Endothelial cell of umbilical vein (primary cell): ENCODE data around the gene GMPPB. TPM values are rescaled to one million over a fixed set of nuclear protein-coding genes. Genes with fewer than 3 reads are reported as not detected.

Experiments used
- BruUV-seq: library from RNA; stranded (reverse); fragments of 400-500 nt; replicated peaks from 2 replicates; lab custom pipeline; 2021; lab: Mats Ljungman, UMichigan
- CTCF ChIA-PET: fragments of 300-600, 350-600 bp; sonication (Branson Sonifier 250); formaldehyde crosslinking; loops from one replicate; lab custom pipeline; 2021; ENCODE audit warnings: antibody characterized with exemption, inconsistent platforms; lab: Charles Lee
- POLR2A ChIA-PET: fragments of 300-600, 350-600 bp; sonication (Branson Sonifier 250); formaldehyde crosslinking; loops from one replicate; lab custom pipeline; 2021; ENCODE audit warnings: antibody characterized with exemption, inconsistent platforms; lab: Charles Lee
- DNase-seq: peaks from one replicate; pipeline ENCODE4 v3.0.0-alpha.2; 2011; ENCODE audit warnings: low read depth, low spot score
- FAIRE-seq: peaks from 2 replicates; lab custom pipeline; 2011; peaks lifted over from hg19 to GRCh38; lab: Jason Lieb, UNC
- H2AFZ ChIP-seq: 2 replicates; pipeline ENCODE4 v1.6.0; 2012; ENCODE audit warnings: low read depth, low read length, control low read depth, inconsistent platforms
- H3K27ac ChIP-seq: 2 replicates; pipeline ENCODE4 v1.5.1; 2011; ENCODE audit warnings: low read depth, mild to moderate bottlenecking, control low read depth, low read length, moderate library complexity; ENCODE audit not compliant: insufficient read depth
- H3K27me3 ChIP-seq, 2 experiments: 2 replicates each; pipeline versions ENCODE4 v1.6.0 to v1.6.1; 2011; ENCODE audit warnings: low read length in 2 of 2, mixed read lengths in 1 of 2; ENCODE audit not compliant: control insufficient read depth in 2 of 2, insufficient read depth in 2 of 2
- H3K36me3 ChIP-seq, 2 experiments: 2 replicates in 1 of 2; 3 replicates in 1 of 2; pipeline ENCODE4 v1.5.1; 2011; ENCODE audit warnings: low read length in 2 of 2, mild to moderate bottlenecking in 1 of 2, moderate library complexity in 1 of 2; ENCODE audit not compliant: control insufficient read depth in 2 of 2, insufficient read depth in 2 of 2; ENCODE audit errors: extremely low read depth in 1 of 2
- H3K4me1 ChIP-seq: 3 replicates; pipeline ENCODE4 v1.5.1; 2011; ENCODE audit warnings: mild to moderate bottlenecking, low read length; ENCODE audit not compliant: control insufficient read depth, insufficient read depth; ENCODE audit errors: extremely low read depth
- H3K4me2 ChIP-seq: 2 replicates; pipeline ENCODE4 v1.6.1; 2011; ENCODE audit warnings: low read length, control low read depth, mixed read lengths; ENCODE audit not compliant: insufficient read depth
- H3K4me3 ChIP-seq, 3 experiments: fragments of 200-600 bp in 1 of 3; sonication (generic), shearing (Covaris generic) in 1 of 3; replicated peaks in 1 of 3; 2 replicates each; pipeline ENCODE4 v1.5.1; 2011 to 2016; ENCODE audit warnings: control low read depth in 3 of 3, low read length in 3 of 3, mild to moderate bottlenecking in 2 of 3, inconsistent platforms in 1 of 3, low read depth in 1 of 3, moderate library complexity in 1 of 3; ENCODE audit not compliant: insufficient read depth in 1 of 3
- H3K79me2 ChIP-seq: 2 replicates; pipeline ENCODE4 v1.6.0; 2012; ENCODE audit warnings: low read length, inconsistent platforms; ENCODE audit not compliant: control insufficient read depth, insufficient read depth
- H3K9ac ChIP-seq: replicated peaks from 2 replicates; pipeline ENCODE3; 2011; ENCODE audit warnings: low read length, control low read depth; ENCODE audit not compliant: insufficient read depth; ENCODE audit errors: extremely low read depth
- H3K9me1 ChIP-seq: replicated peaks from 3 replicates; pipeline ENCODE4 v1.6.0; 2011; ENCODE audit warnings: mild to moderate bottlenecking, low read length; ENCODE audit not compliant: control insufficient read depth, insufficient read depth; ENCODE audit errors: extremely low read depth
- H3K9me3 ChIP-seq: replicated peaks from 2 replicates; pipeline ENCODE4 v1.5.1; 2012; ENCODE audit warnings: low read length, inconsistent platforms; ENCODE audit not compliant: control insufficient read depth, insufficient read depth
- H4K20me1 ChIP-seq: replicated peaks from 2 replicates; pipeline ENCODE3; 2011; ENCODE audit warnings: mild to moderate bottlenecking, low read length; ENCODE audit not compliant: control insufficient read depth, insufficient read depth; ENCODE audit errors: extremely low read depth
- CTCF ChIP-seq, 2 donors: IDR thresholded peaks; 1 replicate in 1 of 2; 2 replicates in 1 of 2; pipeline ENCODE4 v1.5.1; 2011; ENCODE audit warnings: low read length in 2 of 2, mild to moderate bottlenecking in 2 of 2, moderate library complexity in 2 of 2, control low read depth in 1 of 2, inconsistent platforms in 1 of 2, low read depth in 1 of 2; ENCODE audit not compliant: insufficient read depth in 1 of 2; ENCODE audit errors: extremely low read depth in 1 of 2
- EZH2 ChIP-seq: IDR thresholded peaks from 2 replicates; pipeline ENCODE4 v1.6.1; 2012; ENCODE audit warnings: borderline replicate concordance, low read depth, mild to moderate bottlenecking, moderate library complexity, low read length, inconsistent platforms; ENCODE audit not compliant: severe bottlenecking
- FOS ChIP-seq: IDR thresholded peaks from 2 replicates; pipeline ENCODE4 v1.6.1; 2011; ENCODE audit warnings: mild to moderate bottlenecking, low read length, moderate library complexity, borderline replicate concordance; ENCODE audit not compliant: insufficient read depth
- GATA2 ChIP-seq: IDR thresholded peaks from 2 replicates; pipeline ENCODE4 v1.7.0; 2011; ENCODE audit warnings: low read depth, mild to moderate bottlenecking, moderate library complexity, mixed read lengths, low read length; ENCODE audit not compliant: insufficient read length, insufficient read depth
- JUN ChIP-seq: IDR thresholded peaks from 2 replicates; pipeline ENCODE4 v1.6.1; 2011; ENCODE audit warnings: borderline replicate concordance, low read depth; ENCODE audit not compliant: insufficient read length, insufficient read depth
- MAX ChIP-seq: IDR thresholded peaks from 2 replicates; pipeline ENCODE4 v1.6.1; 2011; ENCODE audit not compliant: insufficient read depth, insufficient read length
- MYC ChIP-seq: IDR thresholded peaks from one replicate; pipeline ENCODE4 v1.6.1; 2011; ENCODE audit warnings: mild to moderate bottlenecking, low read depth, low read length
- POLR2A ChIP-seq: IDR thresholded peaks from 2 replicates; pipeline ENCODE4 v1.6.1; 2012; ENCODE audit warnings: low read depth, mild to moderate bottlenecking, control low read depth, low read length
- POLR2AphosphoS5 ChIP-seq: IDR thresholded peaks from 2 replicates; pipeline ENCODE4 v1.6.1; 2012; ENCODE audit warnings: low read depth, mild to moderate bottlenecking, control low read depth, low read length, moderate library complexity; ENCODE audit not compliant: insufficient read depth
- dilution Hi-C: fragments of 300-500 bp; cut with MboI; formaldehyde crosslinking; loops from one replicate; pipeline ENCODE4 v1.15.0; 2019; ENCODE audit warnings: low sequenced_read_pairs; ENCODE audit not compliant: extremely low pct_ligation_motif_present
- intact Hi-C: fragments of 100-400 bp; cut with micrococcal nuclease; formaldehyde crosslinking; loops from one replicate; pipeline ENCODE4 v1.10.0; 2022
- polyA plus RNA-seq, 4 experiments: library from polyadenylated mRNA; depleted of rRNA in 3 of 4; stranded (reverse) in 3 of 4; unstranded in 1 of 4; fragments of >200 nt; gene quantifications; 2 replicates each; pipeline versions ENCODE4 v1.2.1 to v1.2.3, GENCODE V29; 2011 to 2012; ENCODE audit warnings: missing spikeins in 1 of 4
- total RNA-seq: library from RNA; stranded (reverse); gene quantifications from 2 replicates; pipeline ENCODE4 v1.2.3, GENCODE V29; 2021

Gene GMPPB
- total and polyA plus RNA-seq, 2 donors (not counting 3 experiments of a cell fraction or from before 2014, with no cell fraction given) = 52.5 to 62.0 TPM

GRCh38 chr3:49712166-49712565 is 11.6 kb downstream of the GMPPB start:
- intact Hi-C loops = no loop called here
- H3K9me1 ChIP-seq = no peaks in the 10 kb centered on the region
- FAIRE-seq (no peak), DNase-seq (no peak)
- BruUV-seq = no TSS peak
- no peak overlapping the region for H3K4me3 ChIP-seq
- no peak overlapping the region for H3K4me2 ChIP-seq
- no peak overlapping the region for H3K27ac ChIP-seq
- H3K4me1 ChIP-seq = no peaks in the 10 kb centered on the region
- TF ChIP-seq POLR2A = no peak
- TF ChIP-seq POLR2AphosphoS5 = no peak
- no peak for TF ChIP-seq EZH2
- TF ChIP-seq FOS = no peak
- no peak for TF ChIP-seq CTCF (IDR thresholded peaks at IDR 0.05; ENCODE audit: extremely low read depth in 1 of 2, insufficient read depth in 1 of 2, low read depth in 1 of 2, low read length in 2 of 2)
- TF ChIP-seq GATA2 = no peak
- TF ChIP-seq MAX = no peak
- TF ChIP-seq JUN = no peak
- no peak for TF ChIP-seq MYC
- H3K27me3 ChIP-seq = no peaks in the 10 kb centered on the region
- no peaks in the 10 kb centered on the region for H4K20me1 ChIP-seq
- POLR2A ChIA-PET = no interaction called here
- dilution Hi-C loops = no loop called here
- no peak overlapping the region for H3K9ac ChIP-seq
- H3K36me3 ChIP-seq = peaks cover 0 to 3% of the 10 kb centered on the region in 2 experiments
- H2AFZ ChIP-seq = no peak overlapping the region
- no peaks in the 10 kb centered on the region for H3K79me2 ChIP-seq
- H3K9me3 ChIP-seq = no peaks in the 10 kb centered on the region
- CTCF ChIA-PET = interaction anchor here (1.1 kb wide), 1 partner anchor 11 kb away, joined by 3 read pairs; no protein-coding TSS in a partner anchor
